SU-DHL-6 (cell line): Measurements from ENCODE around the gene CAPN8.

Source experiments
- CTCF ChIP-seq: fragments of 200-600 bp; sonication (generic); IDR thresholded peaks from one replicate; pipeline ENCODE4 v1.5.1; 2017; ENCODE audit warnings: antibody characterized with exemption, mild to moderate bottlenecking, low read length, moderate library complexity; ENCODE audit not compliant: insufficient read depth, poor library complexity, severe bottlenecking
- EZH2phosphoT487 ChIP-seq: fragments of 200-600 bp; sonication (generic), shearing (Covaris generic); conservative IDR thresholded peaks from 2 replicates; pipeline ENCODE4 v1.6.1; 2018; ENCODE audit warnings: mild to moderate bottlenecking, antibody characterized with exemption, low read length, moderate library complexity, mixed read lengths

- TF ChIP-seq CTCF (no peak), EZH2phosphoT487 (no peak)
Measured at GRCh38 chr1:223621312-223621734, 44.2 kb downstream of the CAPN8 start.
